Lung (tissue), 12 donors: Measurements from ENCODE around the gene LY6G5B. TPM values are rescaled to one million over a fixed set of nuclear protein-coding genes. Genes with fewer than 3 reads are reported as not detected.

Experiments used
- ATAC-seq: fragments of 200-7000 bp; cut with Tn5 transposase; one replicate; pipeline ENCODE4 v1.9.1; 2020; ENCODE audit warnings: moderate number of reproducible peaks; ENCODE audit not compliant: insufficient read depth, low FRiP score
- DNase-seq, 3 donors: peaks; one replicate each; pipeline ENCODE4 v3.0.0-alpha.2; 2013 to 2017
- H3K27ac ChIP-seq, 2 donors: one replicate each; pipeline ENCODE4 v1.5.1; 2013; ENCODE audit warnings: mild to moderate bottlenecking in 2 of 2, moderate library complexity in 2 of 2, control low read depth in 1 of 2, inconsistent platforms in 1 of 2, low read depth in 1 of 2, low read length in 1 of 2
- H3K27me3 ChIP-seq, 3 donors: one replicate each; pipeline ENCODE4 v1.5.1; 2013; ENCODE audit warnings: low read length in 2 of 3; ENCODE audit not compliant: control insufficient read depth in 3 of 3, insufficient read depth in 3 of 3
- H3K36me3 ChIP-seq, 4 donors: one replicate each; pipeline ENCODE4 v1.5.1; 2013; ENCODE audit warnings: low read length in 4 of 4, mild to moderate bottlenecking in 1 of 4, moderate library complexity in 1 of 4; ENCODE audit not compliant: control insufficient read depth in 4 of 4, insufficient read depth in 4 of 4
- H3K4me1 ChIP-seq, 5 donors: one replicate each; pipeline ENCODE4 v1.5.1; 2013; ENCODE audit warnings: low read length in 5 of 5, mild to moderate bottlenecking in 2 of 5, moderate library complexity in 1 of 5; ENCODE audit not compliant: control insufficient read depth in 5 of 5, insufficient read depth in 5 of 5
- H3K4me3 ChIP-seq: one replicate; pipeline ENCODE4 v1.5.1; 2013; ENCODE audit warnings: mild to moderate bottlenecking, control low read depth, moderate library complexity
- H3K9ac ChIP-seq, 2 donors: one replicate each; pipeline ENCODE4 v1.5.1; 2013; ENCODE audit warnings: low read length in 2 of 2, control low read depth in 1 of 2; ENCODE audit not compliant: insufficient read depth in 1 of 2
- H3K9me3 ChIP-seq, 4 donors: one replicate each; pipeline ENCODE4 v1.5.1; 2013; ENCODE audit warnings: low read length in 3 of 4, mild to moderate bottlenecking in 1 of 4, moderate library complexity in 1 of 4; ENCODE audit not compliant: control insufficient read depth in 4 of 4, insufficient read depth in 3 of 4
- WGBS, 2 donors: extraction: QIAGEN DNeasy Blood & Tissue Kit; methylation state at CpG; one replicate each; pipeline ENCODE4 v1.1.7; 2013; 5-methylcytosine and 5-hydroxymethylcytosine counted together
- polyA plus RNA-seq, 2 donors: library from polyadenylated mRNA; stranded (reverse); fragments of 200-250 nt; gene quantifications; one replicate each; pipeline ENCODE4 v1.2.1, GENCODE V29; 2013
- total RNA-seq, 2 donors: library from RNA; depleted of rRNA in 1 of 2; stranded (reverse); fragments of >200 nt in 1 of 2; gene quantifications; one replicate each; pipeline ENCODE4 v1.2.1, GENCODE V29; 2014 to 2021
- TF ChIP-seq, protein P1 (sequence below): IDR thresholded peaks from 2 replicates; pipeline ENCODE4 v1.5.1; 2012; ENCODE audit warnings: mild to moderate bottlenecking; ENCODE audit errors: control extremely low read depth, extremely low read depth
- donor health status: control.
- donor health status: control.
- donor health status: Bipolar disorder and iron deficiency.
- donor health status: healthy.
- donor health status: DM: yes; HTN: yes; CAD: no.

Gene LY6G5B
- total and polyA plus RNA-seq, 4 donors: 5.7 to 13.7 (median 8.2) TPM

DNA sequence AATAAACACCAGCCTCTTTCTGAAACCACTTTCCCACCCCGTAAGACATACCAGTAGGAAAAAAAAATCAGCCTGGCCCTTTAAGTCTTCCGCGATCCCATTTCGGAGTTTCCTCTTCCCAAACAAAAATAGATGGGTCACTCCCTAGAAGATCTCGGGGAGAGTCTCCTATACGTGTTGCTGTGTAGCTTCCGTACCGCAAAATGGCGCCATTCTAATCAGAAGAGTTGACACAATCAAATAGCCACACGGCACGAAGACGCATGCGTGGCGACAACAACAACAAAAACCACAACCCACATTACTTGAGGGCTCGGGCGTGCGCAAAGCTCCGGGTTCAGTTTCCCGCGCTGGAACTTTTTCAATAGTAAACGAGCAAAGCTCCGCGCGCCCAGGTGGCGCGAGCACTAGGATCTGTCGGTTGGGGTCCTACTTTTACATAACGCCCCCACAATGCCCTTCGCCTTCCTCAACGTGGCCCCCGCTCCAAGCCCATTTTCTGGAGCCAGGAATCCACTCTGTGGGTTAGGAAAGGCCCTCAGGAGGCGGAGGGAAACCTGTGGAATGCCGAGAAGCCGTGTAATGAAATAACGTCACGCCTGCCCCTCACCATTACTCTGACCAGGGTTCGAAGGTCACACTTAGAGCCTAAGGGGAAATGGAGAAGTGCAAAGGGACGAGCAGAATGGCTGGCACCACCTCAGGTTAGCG is 4.8 kb upstream of the LY6G5B start, which contains the start of gene GPANK1:
GPANK1 (minus strand) TSS at position 208 of the 711 bp plus-strand sequence. CDS start 519 bp downstream, outside the sequence.
- 0% methylated on average over 39 of the region's 39 CpGs for WGBS, 2 donors
- Histone ChIP-seq H3K36me3 (peaks cover 11 to 37% (median 25%) of the 10 kb centered on the region in 4 donors), H3K27me3 (no peaks in the 10 kb centered on the region), H3K9me3 (no peaks in the 10 kb centered on the region), H3K9ac (peak within 1 kb of the TSS; percentile 81 to 93), H3K4me1 (peaks cover 3 to 38% (median 11%) of the 10 kb centered on the region in 5 donors), H3K4me3 (peak within 1 kb of the TSS; percentile 84), H3K27ac (peak within 1 kb of the TSS; percentile 89 to 96)
- DNase-seq: peak; percentile 93 to 99 (median 98)
- TF ChIP-seq, protein P1, sequence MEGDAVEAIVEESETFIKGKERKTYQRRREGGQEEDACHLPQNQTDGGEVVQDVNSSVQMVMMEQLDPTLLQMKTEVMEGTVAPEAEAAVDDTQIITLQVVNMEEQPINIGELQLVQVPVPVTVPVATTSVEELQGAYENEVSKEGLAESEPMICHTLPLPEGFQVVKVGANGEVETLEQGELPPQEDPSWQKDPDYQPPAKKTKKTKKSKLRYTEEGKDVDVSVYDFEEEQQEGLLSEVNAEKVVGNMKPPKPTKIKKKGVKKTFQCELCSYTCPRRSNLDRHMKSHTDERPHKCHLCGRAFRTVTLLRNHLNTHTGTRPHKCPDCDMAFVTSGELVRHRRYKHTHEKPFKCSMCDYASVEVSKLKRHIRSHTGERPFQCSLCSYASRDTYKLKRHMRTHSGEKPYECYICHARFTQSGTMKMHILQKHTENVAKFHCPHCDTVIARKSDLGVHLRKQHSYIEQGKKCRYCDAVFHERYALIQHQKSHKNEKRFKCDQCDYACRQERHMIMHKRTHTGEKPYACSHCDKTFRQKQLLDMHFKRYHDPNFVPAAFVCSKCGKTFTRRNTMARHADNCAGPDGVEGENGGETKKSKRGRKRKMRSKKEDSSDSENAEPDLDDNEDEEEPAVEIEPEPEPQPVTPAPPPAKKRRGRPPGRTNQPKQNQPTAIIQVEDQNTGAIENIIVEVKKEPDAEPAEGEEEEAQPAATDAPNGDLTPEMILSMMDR: no peak
- peak; percentile 68 for ATAC-seq

DNA sequence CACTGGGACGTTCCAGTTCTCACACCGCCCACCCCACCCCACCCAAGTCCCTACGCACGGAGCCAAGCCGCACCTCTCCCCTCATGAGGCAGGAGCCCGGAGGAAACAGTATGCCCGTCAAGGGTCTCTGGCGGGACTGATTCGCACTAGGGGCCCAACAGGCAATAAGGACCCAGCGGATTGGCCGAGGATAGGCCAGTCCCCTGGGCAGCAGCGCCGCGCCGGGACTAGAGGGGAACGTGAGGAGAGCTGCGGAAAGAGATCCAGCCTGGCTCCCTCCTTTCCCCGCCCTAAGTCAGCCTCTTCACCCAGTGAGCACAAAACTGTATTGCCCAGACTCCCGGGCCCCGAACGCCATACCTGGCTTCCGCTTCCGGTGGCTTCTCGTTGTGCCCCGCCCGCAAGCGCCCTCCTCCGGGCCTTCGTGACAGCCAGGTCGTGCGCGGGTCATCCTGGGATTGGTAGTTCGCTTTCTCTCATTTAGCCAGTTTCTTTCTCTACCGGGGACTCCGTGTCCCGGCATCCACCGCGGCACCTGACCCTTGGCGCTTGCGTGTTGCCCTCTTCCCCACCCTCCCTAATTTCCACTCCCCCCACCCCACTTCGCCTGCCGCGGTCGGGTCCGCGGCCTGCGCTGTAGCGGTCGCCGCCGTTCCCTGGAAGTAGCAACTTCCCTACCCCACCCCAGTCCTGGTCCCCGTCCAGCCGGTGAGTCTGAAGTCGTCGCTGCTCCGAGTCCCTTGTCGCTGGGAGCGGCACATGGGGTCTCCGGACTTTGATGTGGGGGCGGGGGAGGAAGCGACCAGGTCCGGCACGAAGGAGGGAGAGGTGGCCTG is 4.1 kb upstream of the LY6G5B start, which contains the start of gene CSNK2B:
CSNK2B (plus strand) TSS at position 580 of the 836 bp plus-strand sequence. CDS start 752 bp downstream, outside the sequence.
- Histone ChIP-seq H3K27me3 (no peaks in the 10 kb centered on the region), H3K27ac (peak within 1 kb of the TSS; percentile 89 to 96), H3K9ac (peak within 1 kb of the TSS; percentile 81 to 93), H3K9me3 (no peaks in the 10 kb centered on the region), H3K4me1 (peaks cover 3 to 34% (median 11%) of the 10 kb centered on the region in 5 donors), H3K36me3 (peaks cover 11 to 44% (median 31%) of the 10 kb centered on the region in 4 donors), H3K4me3 (peak within 1 kb of the TSS; percentile 84)
- ATAC-seq (peak; percentile 93), DNase-seq (peak; percentile 98 to 99 (median 99))
- TF ChIP-seq, protein P1: no peak
- 0% methylated on average over 63 of the region's 63 CpGs for WGBS, 2 donors

DNA sequence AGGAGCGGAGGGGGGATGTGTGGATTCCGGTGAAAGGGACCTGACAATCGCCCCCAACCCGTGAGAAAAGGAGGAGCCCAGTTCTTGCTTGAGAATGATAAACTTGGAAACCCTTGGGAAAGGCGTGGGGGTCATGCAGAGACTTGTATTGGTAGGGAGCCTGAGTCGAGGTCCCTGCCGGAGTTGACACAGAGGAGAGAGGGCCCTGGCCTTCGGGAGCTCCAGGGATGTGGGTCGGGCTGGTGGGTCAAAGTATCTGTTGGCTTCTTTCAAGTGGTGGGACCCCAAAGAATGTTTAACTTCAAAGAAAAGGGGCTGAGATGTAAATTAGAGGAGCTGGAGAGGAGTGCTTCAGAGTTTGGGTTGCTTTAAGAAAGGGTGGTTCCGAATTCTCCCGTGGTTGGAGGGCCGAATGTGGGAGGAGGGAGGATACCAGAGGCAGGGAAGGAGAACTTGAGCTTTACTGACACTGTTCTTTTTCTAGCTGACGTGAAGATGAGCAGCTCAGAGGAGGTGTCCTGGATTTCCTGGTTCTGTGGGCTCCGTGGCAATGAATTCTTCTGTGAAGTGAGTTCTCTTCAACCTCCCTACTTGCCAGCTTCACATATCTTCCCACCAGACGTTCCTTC is 3.3 kb upstream of the LY6G5B start:
- peak overlapping the region; percentile 56 to 90 for H3K27ac ChIP-seq

More for the DNA sequence above, 3.3 kb upstream of the LY6G5B start:
- Histone ChIP-seq H3K9me3 (no peaks in the 10 kb centered on the region), H3K4me1 (peaks cover 3 to 27% (median 9%) of the 10 kb centered on the region in 5 donors), H3K9ac (peak overlapping the region; percentile 65 to 67), H3K27me3 (no peaks in the 10 kb centered on the region), H3K4me3 (peak overlapping the region; percentile 77), H3K36me3 (peaks cover 11 to 51% (median 37%) of the 10 kb centered on the region in 4 donors)
- ATAC-seq (no peak), DNase-seq (no peak)
- TF ChIP-seq, protein P1: no peak
- WGBS, 2 donors: 4 to 6% methylated on average over 15 of the region's 15 CpGs
